Pericardium fibroblast (primary cell): Measurements from ENCODE around the gene MAVS. TPM values are rescaled to one million over a fixed set of nuclear protein-coding genes. Genes with fewer than 3 reads are reported as not detected.

Experiments
- total RNA-seq: library from RNA; depleted of rRNA; stranded (reverse); fragments of >200 nt; gene quantifications from 2 replicates; pipeline ENCODE4 v1.2.3, GENCODE V29; 2015

MAVS gene
- 24.2 and 25.7 TPM in 2 replicates for total RNA-seq

DNA sequence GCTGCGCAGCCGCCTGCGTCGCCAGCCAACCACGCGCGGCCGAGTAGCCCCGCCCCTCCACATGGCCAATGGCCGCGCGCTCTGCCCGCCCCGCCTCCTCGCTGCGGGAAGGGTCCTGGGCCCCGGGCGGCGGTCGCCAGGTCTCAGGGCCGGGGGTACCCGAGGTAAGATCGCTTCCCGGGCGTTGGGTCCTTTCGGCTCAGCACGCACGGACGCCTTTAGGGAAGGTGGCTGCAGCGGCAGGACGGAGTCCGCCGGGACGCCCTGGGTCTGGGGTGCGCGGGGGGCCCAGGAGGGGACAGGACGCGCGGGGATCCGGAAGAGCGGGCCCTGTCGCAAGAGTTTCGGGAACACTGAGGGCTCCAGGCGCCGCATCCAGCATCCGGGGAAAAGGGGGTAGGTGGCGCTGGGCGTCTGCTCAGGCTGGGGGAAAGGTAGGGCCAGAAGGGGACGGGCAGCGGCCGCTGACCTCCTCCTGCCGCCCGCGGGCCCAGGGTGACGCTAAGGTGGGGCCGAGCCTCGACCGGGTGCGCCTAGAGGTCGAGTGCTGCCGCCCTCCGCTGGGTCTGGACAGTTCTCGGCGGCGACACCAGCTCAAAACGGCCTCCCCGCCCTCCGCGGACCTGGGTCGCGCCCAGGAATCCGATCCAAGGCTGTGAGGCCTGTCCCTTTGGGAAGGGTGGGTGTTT lies at the start of gene MAVS:
TSS of gene MAVS (plus strand) at position 95 of the 689 bp plus-strand sequence. CDS start 7,791 bp downstream, outside the sequence.

DNA sequence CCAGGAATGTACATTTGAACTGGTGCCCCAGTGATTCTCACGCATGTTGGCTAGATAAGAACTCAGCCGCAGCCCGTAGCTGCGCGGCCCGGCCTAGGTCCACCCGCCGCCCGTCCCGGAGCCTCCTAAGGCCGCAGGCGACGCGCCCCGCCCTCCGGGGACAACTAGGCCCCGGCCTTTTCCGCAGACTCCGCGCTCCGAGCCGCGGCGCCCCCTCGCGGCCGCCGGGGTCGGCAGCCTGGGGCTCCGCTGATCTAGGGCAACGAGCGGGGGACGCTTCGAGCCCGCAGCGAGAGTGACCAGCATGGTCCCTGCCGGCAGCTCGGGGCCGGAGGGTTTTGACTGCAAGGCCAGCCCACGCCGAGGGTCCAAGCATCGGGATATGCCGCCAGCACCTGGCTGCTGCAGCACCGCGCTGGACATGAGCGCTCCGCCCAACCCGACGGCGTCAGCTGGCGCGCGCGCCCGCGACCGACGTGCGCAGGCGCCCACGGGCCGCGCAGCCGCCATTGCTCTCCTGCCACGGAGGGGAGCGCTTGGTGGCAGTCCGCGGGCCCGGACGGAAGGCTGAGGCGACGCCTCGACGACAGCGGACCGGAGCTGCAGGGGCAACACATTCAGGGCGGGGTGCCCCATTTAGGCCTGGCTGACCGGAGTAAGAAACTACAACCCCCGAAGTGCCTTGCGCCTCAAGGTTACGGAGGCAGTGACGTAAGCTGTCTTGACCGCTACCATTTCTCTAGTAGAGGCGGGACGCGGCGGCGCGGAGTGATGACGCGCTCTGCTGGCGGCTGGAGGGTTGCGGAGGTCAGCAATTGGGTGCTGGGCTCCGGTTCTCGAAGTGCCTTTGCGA lies 26.4 kb upstream of the MAVS start, which contains the start of gene AP5S1:
TSS of gene AP5S1 (plus strand) at position 500 of the 853 bp plus-strand sequence. CDS start 1,571 bp downstream, outside the sequence.

GRCh38 chr20:3888622-3889488 lies 42.2 kb downstream of the MAVS start, which contains the start of gene PANK2:
TSS of gene PANK2 (plus strand) at chr20:3889387.

Other genes with a start within 250 kb of the MAVS start
- not detected in 2 replicates for gene GFRA4, start 183.4 kb upstream of the MAVS start, total RNA-seq
- 89.4 and 111 TPM in 2 replicates for gene ADAM33, start 164.8 kb upstream of the MAVS start, total RNA-seq
- not detected in 2 replicates for gene SIGLEC1, start 134.2 kb upstream of the MAVS start, total RNA-seq
- gene HSPA12B, start 114.1 kb upstream of the MAVS start, total RNA-seq: 3.2 and 5.0 TPM in 2 replicates
- 34.8 and 39.9 TPM in 2 replicates for gene ADISSP, start 79.1 kb upstream of the MAVS start, total RNA-seq
- gene SPEF1, start 65.4 kb upstream of the MAVS start, total RNA-seq: 0.23 TPM in 1 of 2 replicates, not detected in the other
- gene CENPB, start 60.1 kb upstream of the MAVS start, total RNA-seq: 78.3 and 85.1 TPM in 2 replicates
- 72.4 and 73.8 TPM in 2 replicates for gene CDC25B, start 50.5 kb upstream of the MAVS start, total RNA-seq
- 12.1 and 22.5 TPM in 2 replicates for gene AP5S1, start 26.3 kb upstream of the MAVS start, total RNA-seq
- gene PANK2, start 42.6 kb downstream of the MAVS start, total RNA-seq: 33.3 and 44.7 TPM in 2 replicates
- 16.2 and 26.8 TPM in 2 replicates for gene RNF24, start 168.7 kb downstream of the MAVS start, total RNA-seq